22Rv1 (cell line): ENCODE measurements around the gene PIGN.

Experiments used
- ZFX ChIP-seq: fragments of 450-650 bp; IDR thresholded peaks from 2 replicates; pipeline ENCODE4 v1.6.1; 2017; ENCODE audit warnings: antibody characterized with exemption, borderline replicate concordance
- TF ChIP-seq, protein P1 (sequence below): fragments of 450-650 bp; IDR thresholded peaks from 2 replicates; pipeline ENCODE4 v1.5.1; 2017; ENCODE audit warnings: mild to moderate bottlenecking

DNA sequence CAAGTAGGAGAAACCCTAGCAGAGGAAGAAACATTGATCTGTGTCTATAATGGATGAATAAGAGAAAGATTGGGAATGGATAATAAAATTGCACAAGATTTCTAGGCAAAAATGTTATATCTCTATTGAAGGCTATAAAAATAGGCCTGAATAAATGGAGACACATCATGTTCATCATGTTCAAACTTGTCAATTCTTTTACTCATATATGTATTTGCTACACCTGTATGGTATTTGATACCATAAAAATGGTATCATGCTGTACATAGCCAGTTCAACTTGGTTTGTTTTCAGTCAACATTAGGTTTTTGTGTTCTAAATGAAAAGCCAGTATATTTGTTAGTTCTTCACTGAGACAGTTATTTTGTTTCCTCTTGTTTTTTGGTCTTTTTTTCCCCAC, 161.9 kb downstream of the PIGN start:
- TF ChIP-seq, protein P1, sequence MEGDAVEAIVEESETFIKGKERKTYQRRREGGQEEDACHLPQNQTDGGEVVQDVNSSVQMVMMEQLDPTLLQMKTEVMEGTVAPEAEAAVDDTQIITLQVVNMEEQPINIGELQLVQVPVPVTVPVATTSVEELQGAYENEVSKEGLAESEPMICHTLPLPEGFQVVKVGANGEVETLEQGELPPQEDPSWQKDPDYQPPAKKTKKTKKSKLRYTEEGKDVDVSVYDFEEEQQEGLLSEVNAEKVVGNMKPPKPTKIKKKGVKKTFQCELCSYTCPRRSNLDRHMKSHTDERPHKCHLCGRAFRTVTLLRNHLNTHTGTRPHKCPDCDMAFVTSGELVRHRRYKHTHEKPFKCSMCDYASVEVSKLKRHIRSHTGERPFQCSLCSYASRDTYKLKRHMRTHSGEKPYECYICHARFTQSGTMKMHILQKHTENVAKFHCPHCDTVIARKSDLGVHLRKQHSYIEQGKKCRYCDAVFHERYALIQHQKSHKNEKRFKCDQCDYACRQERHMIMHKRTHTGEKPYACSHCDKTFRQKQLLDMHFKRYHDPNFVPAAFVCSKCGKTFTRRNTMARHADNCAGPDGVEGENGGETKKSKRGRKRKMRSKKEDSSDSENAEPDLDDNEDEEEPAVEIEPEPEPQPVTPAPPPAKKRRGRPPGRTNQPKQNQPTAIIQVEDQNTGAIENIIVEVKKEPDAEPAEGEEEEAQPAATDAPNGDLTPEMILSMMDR, result no peak
- TF ChIP-seq ZFX, result no peak
